ENCODE data around the gene CHD9NB. TPM values are rescaled to one million over a fixed set of nuclear protein-coding genes. Genes with fewer than 3 reads are reported as not detected.
A peak's percentile ranks its signal among the peaks of the same experiment; 100 is the strongest.

Gene CHD9NB
- total RNA-seq, 4 donors from 2014 or later, result 2.4 to 6.9 (median 3.2) TPM; not detected in 1

GRCh38 chr16:53061701-53062159 lies 9.0 kb upstream of the CHD9NB start:
- H3K27me3 ChIP-seq, result no peaks in the 10 kb centered on the region

DNA sequence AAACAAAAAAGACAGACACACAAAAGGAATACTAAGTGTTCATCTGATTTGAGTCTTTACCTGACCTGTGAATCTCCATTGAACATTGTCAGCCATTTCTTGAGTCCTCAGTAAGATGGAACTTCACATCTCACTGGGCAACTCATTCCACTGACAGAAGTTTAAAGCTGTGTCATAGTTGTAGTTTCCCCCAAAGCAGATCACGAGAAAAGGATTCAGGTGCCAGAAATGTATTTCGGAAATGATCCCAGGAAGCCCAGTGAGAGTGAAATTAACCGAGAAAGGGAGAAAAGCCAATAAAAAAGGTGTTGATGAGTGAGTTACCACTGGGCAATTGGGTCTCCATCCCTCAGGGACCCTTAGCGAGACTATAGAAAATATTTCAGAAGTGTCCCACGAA lies 8.6 kb upstream of the CHD9NB start:
- Histone ChIP-seq H3K27ac (peak overlapping the region in 3 of 4 donors; percentile 63 to 69 (median 65)), H3K27me3 (no peaks in the 10 kb centered on the region), H3K4me3 (no peak overlapping the region), H3K36me3 (no peaks in the 10 kb centered on the region), H3K4me1 (peaks cover 0 to 30% (median 8%) of the 10 kb centered on the region in 4 donors), H3K9me3 (no peaks in the 10 kb centered on the region)
- no peak for DNase-seq
- TF ChIP-seq POLR2A (IDR thresholded peaks at IDR 0.05) (no peak), CTCF (IDR thresholded peaks at IDR 0.05) (no peak)

More at GRCh38 chr16:53061701-53062159, 9.0 kb upstream of the CHD9NB start:
- peak overlapping the region in 3 of 4 donors; percentile 63 to 69 (median 65) for H3K27ac ChIP-seq
- TF ChIP-seq CTCF (IDR thresholded peaks at IDR 0.05) (peak in 2 of 6 experiments; percentile 15), POLR2A (IDR thresholded peaks at IDR 0.05) (no peak)
- peak; percentile 72 to 90 (median 86) for DNase-seq
- H3K4me3 ChIP-seq, result no peak overlapping the region
- H3K36me3 ChIP-seq, result no peaks in the 10 kb centered on the region
- peaks cover 0 to 25% (median 6%) of the 10 kb centered on the region in 4 donors for H3K4me1 ChIP-seq
- no peaks in the 10 kb centered on the region for H3K9me3 ChIP-seq

DNA sequence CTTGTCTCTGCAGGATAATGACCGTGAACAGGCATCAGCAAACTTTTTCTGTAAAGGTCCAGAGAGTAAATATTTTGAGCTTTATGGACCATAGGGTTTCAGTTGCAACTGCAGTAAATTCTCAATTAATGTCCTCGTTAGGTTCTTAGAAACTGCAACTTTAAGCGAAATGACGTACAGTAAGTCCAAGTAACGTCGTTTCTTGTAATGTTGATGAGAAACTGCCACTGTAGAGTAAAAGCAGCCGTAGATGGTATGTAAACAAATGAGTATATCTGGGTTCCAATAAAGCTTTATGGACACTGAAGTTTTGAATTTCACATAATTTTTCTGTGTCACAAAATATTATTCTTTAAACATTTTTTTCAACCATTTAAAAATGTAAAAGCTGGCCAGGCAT lies 7.0 kb upstream of the CHD9NB start:
- TF ChIP-seq CTCF (IDR thresholded peaks at IDR 0.05), result no peak
- TF ChIP-seq POLR2A (IDR thresholded peaks at IDR 0.05), result no peak
- H3K27ac ChIP-seq, result no peak overlapping the region

GRCh38 chr16:53058882-53059281 lies 6.2 kb upstream of the CHD9NB start:
- Histone ChIP-seq H3K36me3 (no peaks in the 10 kb centered on the region), H3K9me3 (no peaks in the 10 kb centered on the region), H3K4me1 (peaks cover 0 to 40% (median 6%) of the 10 kb centered on the region in 4 donors), H3K27me3 (no peaks in the 10 kb centered on the region), H3K4me3 (no peak overlapping the region), H3K27ac (peak overlapping the region in 1 of 4 donors; percentile 57)
- TF ChIP-seq POLR2A (IDR thresholded peaks at IDR 0.05) (no peak), CTCF (IDR thresholded peaks at IDR 0.05) (no peak)
- no peak for DNase-seq

More for the DNA sequence above, 7.0 kb upstream of the CHD9NB start:
- Histone ChIP-seq H3K27me3 (no peaks in the 10 kb centered on the region), H3K4me1 (peaks cover 0 to 35% (median 6%) of the 10 kb centered on the region in 4 donors), H3K36me3 (no peaks in the 10 kb centered on the region), H3K9me3 (no peaks in the 10 kb centered on the region), H3K4me3 (no peak overlapping the region)
- no peak for DNase-seq

DNA sequence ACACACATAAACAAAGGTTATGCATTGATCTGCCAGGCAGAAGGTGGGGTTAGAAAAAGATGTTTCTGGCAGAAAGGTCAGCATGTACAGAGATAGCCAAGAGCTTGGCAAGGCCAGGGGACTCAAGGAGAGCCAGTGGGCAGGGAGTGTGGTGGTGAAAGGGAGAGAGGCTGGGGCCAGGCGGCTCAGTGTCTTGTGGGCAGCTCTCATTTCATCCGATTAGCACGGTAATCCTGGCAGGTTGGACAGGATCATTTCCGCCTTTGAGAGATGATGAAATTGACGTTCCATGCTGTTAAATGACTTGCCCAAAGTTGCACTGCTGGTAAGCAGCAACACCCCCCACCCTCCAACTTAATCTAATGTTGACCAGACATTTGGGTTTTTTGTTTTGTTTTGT lies 5.7 kb upstream of the CHD9NB start:
- Histone ChIP-seq H3K4me1 (peaks cover 0 to 41% (median 6%) of the 10 kb centered on the region in 4 donors), H3K27ac (peak overlapping the region in 2 of 4 donors; percentile 29 to 57)

More for the DNA sequence above, 5.7 kb upstream of the CHD9NB start:
- DNase-seq, result no peak
- TF ChIP-seq CTCF (IDR thresholded peaks at IDR 0.05) (no peak), POLR2A (IDR thresholded peaks at IDR 0.05) (no peak)
- Histone ChIP-seq H3K4me3 (no peak overlapping the region), H3K9me3 (no peaks in the 10 kb centered on the region), H3K27me3 (no peaks in the 10 kb centered on the region), H3K36me3 (no peaks in the 10 kb centered on the region)
